GM12878 (cell line): Measurements from ENCODE around the gene BCL2. TPM values are rescaled to one million over a fixed set of nuclear protein-coding genes. Genes with fewer than 3 reads are reported as not detected.

Experiments
- ASH2L ChIP-seq: fragments of 300-600, 200-600 bp; sonication (generic); IDR thresholded peaks from 2 replicates; pipeline ENCODE4 v1.6.1; 2017; ENCODE audit warnings: low read depth, mild to moderate bottlenecking, borderline replicate concordance
- ATF3 ChIP-seq: IDR thresholded peaks from 2 replicates; pipeline ENCODE4 v1.6.1; 2011; ENCODE audit warnings: low read depth, mild to moderate bottlenecking, low read length, moderate library complexity, borderline replicate concordance; ENCODE audit errors: extremely low read depth
- CBX3 ChIP-seq: fragments of 200-600 bp; sonication (generic); IDR thresholded peaks from 2 replicates; pipeline ENCODE4 v1.6.1; 2016; ENCODE audit warnings: low read depth, borderline replicate concordance
- CHD2 ChIP-seq: IDR thresholded peaks from 2 replicates; pipeline ENCODE4 v1.6.1; 2011; ENCODE audit warnings: low read depth, low read length, improper control_type of control experiment, borderline replicate concordance
- CREB1 ChIP-seq: IDR thresholded peaks from 2 replicates; pipeline ENCODE4 v1.6.1; 2012; ENCODE audit warnings: low read depth, mild to moderate bottlenecking, inconsistent platforms
- CTCF ChIP-seq, 3 experiments: IDR thresholded peaks in 2 of 3; conservative IDR thresholded peaks in 1 of 3; 2 replicates each; pipeline ENCODE4 v1.5.1; 2011; ENCODE audit warnings: low read depth in 3 of 3, low read length in 3 of 3, mild to moderate bottlenecking in 3 of 3, control low read depth in 2 of 3, moderate library complexity in 2 of 3, inconsistent platforms in 1 of 3, mixed read lengths in 1 of 3; ENCODE audit not compliant: control insufficient read depth in 2 of 3, insufficient read depth in 1 of 3; ENCODE audit errors: extremely low read depth in 1 of 3
- FOXM1 ChIP-seq: IDR thresholded peaks from 2 replicates; pipeline ENCODE4 v1.6.1; 2012; ENCODE audit warnings: low read depth, mild to moderate bottlenecking, inconsistent platforms, low read length, moderate library complexity
- MEF2B ChIP-seq: fragments of 450-650 bp; IDR thresholded peaks from 2 replicates; pipeline ENCODE4 v1.6.1; 2018; ENCODE audit warnings: mild to moderate bottlenecking, moderate library complexity; ENCODE audit not compliant: partially characterized antibody, poor library complexity, severe bottlenecking
- MYC ChIP-seq: IDR thresholded peaks from 2 replicates; pipeline ENCODE4 v1.6.1; 2011; ENCODE audit warnings: mild to moderate bottlenecking, low read length, moderate library complexity, inconsistent platforms; ENCODE audit not compliant: insufficient read depth, insufficient replicate concordance, insufficient read length, severe bottlenecking
- NBN ChIP-seq: fragments of 450-650 bp; IDR thresholded peaks from 2 replicates; pipeline ENCODE4 v1.6.1; 2016
- PAX5 ChIP-seq: IDR thresholded peaks from 2 replicates; pipeline ENCODE4 v1.6.1; 2011; ENCODE audit warnings: low read depth, low read length, borderline replicate concordance
- PBX3 ChIP-seq: IDR thresholded peaks from 2 replicates; pipeline ENCODE4 v1.6.1; 2011; ENCODE audit warnings: mild to moderate bottlenecking, low read depth, low read length, moderate library complexity; ENCODE audit not compliant: insufficient replicate concordance
- PML ChIP-seq: IDR thresholded peaks from 2 replicates; pipeline ENCODE4 v1.6.1; 2012; ENCODE audit warnings: low read length, inconsistent platforms
- RCOR1 ChIP-seq: conservative IDR thresholded peaks from 2 replicates; pipeline ENCODE4 v1.6.1; 2012; ENCODE audit warnings: low read depth, low read length, improper control_type of control experiment
- RFX5 ChIP-seq: IDR thresholded peaks from 2 replicates; pipeline ENCODE4 v1.6.1; 2011; ENCODE audit warnings: low read depth, low read length, improper control_type of control experiment
- SMARCA5 ChIP-seq: fragments of 450-650 bp; IDR thresholded peaks from 2 replicates; pipeline ENCODE4 v1.6.1; 2017; ENCODE audit warnings: mild to moderate bottlenecking
- SPI1 ChIP-seq: IDR thresholded peaks from 2 replicates; pipeline ENCODE4 v1.6.1; 2011; ENCODE audit warnings: low read depth, mild to moderate bottlenecking, low read length, moderate library complexity, borderline replicate concordance; ENCODE audit not compliant: insufficient read depth
- SREBF1 ChIP-seq: IDR thresholded peaks from 2 replicates; pipeline ENCODE4 v1.6.1; 2012; ENCODE audit warnings: mild to moderate bottlenecking, low read length
- STAT1 ChIP-seq: fragments of 450-650 bp; conservative IDR thresholded peaks from 2 replicates; pipeline ENCODE4 v1.6.1; 2014; ENCODE audit warnings: antibody characterized with exemption, mild to moderate bottlenecking
- TCF7 ChIP-seq: IDR thresholded peaks from 2 replicates; pipeline ENCODE4 v1.6.1; 2014; ENCODE audit warnings: antibody characterized with exemption, borderline replicate concordance
- USF2 ChIP-seq: IDR thresholded peaks from 2 replicates; pipeline ENCODE4 v1.6.1; 2011; ENCODE audit warnings: low read depth, low read length, improper control_type of control experiment, borderline replicate concordance
- ZBTB40 ChIP-seq: fragments of 450-650 bp; IDR thresholded peaks from 2 replicates; pipeline ENCODE4 v1.6.1; 2016; ENCODE audit warnings: mild to moderate bottlenecking, moderate library complexity, borderline replicate concordance
- polyA plus RNA-seq, 11 experiments: library from polyadenylated mRNA; depleted of rRNA in 4 of 11; unstranded in 6 of 11; stranded (reverse) in 5 of 11; fragments of >200 nt; fragmentation: Nextera tagmentation in 4 of 11; fragmentation: Illumina TruSeq in 1 of 11; extraction: Ambion mirVana in 4 of 11; extraction: Trizol in 1 of 11; gene quantifications; 1 replicate in 1 of 11; 2 replicates in 10 of 11; pipeline versions ENCODE4 v1.2.1 to v1.2.3, GENCODE V29; 2011 to 2016; ENCODE audit warnings: inconsistent platforms in 2 of 11, missing spikeins in 2 of 11, low read depth in 1 of 11
- total RNA-seq, 4 experiments: library from RNA; depleted of rRNA in 3 of 4; stranded (reverse); fragments of >200 nt in 3 of 4; fragmentation: Illumina TruSeq in 1 of 4; extraction: Trizol in 1 of 4; gene quantifications; 2 replicates each; pipeline versions ENCODE4 v1.2.1 to v1.2.3, GENCODE V29; 2013 to 2021

BCL2 gene
- total and polyA plus RNA-seq, 10 of the 15 experiments (the other 5 are each of a cell fraction or from before 2014, with no cell fraction given): 4.1 to 47.8 (median 19.3) TPM

DNA sequence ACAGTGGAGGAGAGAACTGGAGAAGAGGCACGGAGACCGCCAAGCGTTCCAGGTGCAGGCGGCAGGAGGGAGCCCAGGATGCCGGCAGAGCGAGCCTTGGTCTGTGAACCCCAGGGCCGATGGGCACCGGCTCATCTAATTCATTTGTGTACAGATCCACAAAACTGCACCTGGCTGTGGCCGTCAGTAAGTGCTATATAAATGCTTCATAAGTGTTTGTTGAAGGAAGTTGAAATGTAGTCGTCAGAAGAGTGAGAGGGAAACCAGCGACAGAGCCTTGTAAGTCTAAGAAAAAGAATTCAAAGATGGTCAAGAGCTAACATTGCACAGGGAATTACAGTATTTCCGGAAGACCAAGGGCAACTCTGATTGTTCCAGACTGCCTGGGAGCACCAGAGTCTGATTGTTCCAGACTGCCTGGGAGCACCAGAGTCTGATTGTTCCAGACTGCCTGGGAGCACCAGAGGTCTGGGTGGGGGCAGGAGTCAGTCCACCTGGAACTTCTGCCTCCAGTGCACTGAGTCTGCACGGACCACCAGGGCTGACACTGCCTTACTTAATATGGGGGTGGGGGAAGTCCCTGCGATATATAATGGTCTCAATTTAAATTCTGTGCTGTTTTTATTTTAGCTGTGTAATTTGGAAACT lies 112.3 kb downstream of the BCL2 start (continued):
- TF ChIP-seq USF2 (no peak), MEF2B (no peak), ATF3 (no peak), CREB1 (no peak; the same call in 1 of the 2 replicates), TCF7 (no peak), SREBF1 (no peak), SPI1 (no peak), PAX5 (no peak), MYC (no peak), RFX5 (no peak), NBN (no peak), CTCF (IDR thresholded peaks at IDR 0.05 in 2 of 3, conservative IDR thresholded peaks at IDR 0.05 in 1 of 3; ENCODE audit: control insufficient read depth in 2 of 3, extremely low read depth in 1 of 3, insufficient read depth in 1 of 3, low read depth in 3 of 3, low read length in 3 of 3) (no peak), FOXM1 (no peak), CBX3 (no peak), RCOR1 (no peak), ZBTB40 (no peak), STAT1 (no peak), PML (0 out of 2 replicates have a peak, but pooled peaks have one; percentile 27), SMARCA5 (0 out of 2 replicates have a peak, but pooled peaks have one; percentile 28), PBX3 (no peak), CHD2 (no peak), ASH2L (no peak)
